Osteoblast (primary cell): ENCODE data around the gene PUM1. TPM values are rescaled to one million over a fixed set of nuclear protein-coding genes. Genes with fewer than 3 reads are reported as not detected.

Source experiments
- DNase-seq: peaks from one replicate; pipeline ENCODE4 v3.0.0; 2011; ENCODE audit warnings: low spot score, mixed read lengths; ENCODE audit not compliant: insufficient read length; ENCODE audit errors: missing footprints
- H2AFZ ChIP-seq: 2 replicates; pipeline ENCODE4 v1.6.0; 2011; ENCODE audit warnings: mild to moderate bottlenecking, low read length
- H3K27ac ChIP-seq: 2 replicates; pipeline ENCODE4 v1.5.1; 2011; ENCODE audit warnings: mild to moderate bottlenecking, low read depth, low read length, moderate library complexity
- H3K27me3 ChIP-seq: 2 replicates; pipeline ENCODE4 v1.6.0; 2012; ENCODE audit warnings: mild to moderate bottlenecking, control low read depth, inconsistent platforms, low read length, moderate library complexity; ENCODE audit not compliant: insufficient read depth
- H3K36me3 ChIP-seq: 2 replicates; pipeline ENCODE4 v1.5.1; 2011; ENCODE audit warnings: mild to moderate bottlenecking, low read length, control low read depth, moderate library complexity; ENCODE audit not compliant: insufficient read depth
- H3K4me1 ChIP-seq: 2 replicates; pipeline ENCODE4 v1.5.1; 2011; ENCODE audit warnings: mild to moderate bottlenecking, low read length, control low read depth, moderate library complexity; ENCODE audit not compliant: insufficient read depth
- H3K4me2 ChIP-seq: 2 replicates; pipeline ENCODE4 v1.6.0; 2011; ENCODE audit warnings: mild to moderate bottlenecking, low read length; ENCODE audit not compliant: insufficient read depth
- H3K4me3 ChIP-seq: fragments of 200-600 bp; sonication (generic); 3 replicates; pipeline ENCODE4 v1.5.1; 2012; ENCODE audit warnings: mild to moderate bottlenecking, low read length, inconsistent platforms; ENCODE audit not compliant: insufficient read depth
- H3K79me2 ChIP-seq: 2 replicates; pipeline ENCODE4 v1.6.0; 2012; ENCODE audit warnings: mild to moderate bottlenecking, low read length, control low read depth, inconsistent platforms; ENCODE audit not compliant: insufficient read depth
- H3K9me3 ChIP-seq: 2 replicates; pipeline ENCODE4 v1.5.1; 2011; ENCODE audit warnings: low read depth, low read length, control low read depth
- H4K20me1 ChIP-seq: 2 replicates; pipeline ENCODE4 v1.6.0; 2012; ENCODE audit warnings: mild to moderate bottlenecking, low read length, control low read depth; ENCODE audit not compliant: insufficient read depth
- CTCF ChIP-seq: IDR thresholded peaks from 2 replicates; pipeline ENCODE4 v1.5.1; 2011; ENCODE audit warnings: mild to moderate bottlenecking, low read depth, low read length, moderate library complexity; ENCODE audit errors: extremely low read depth
- total RNA-seq: library from RNA; depleted of rRNA; stranded (reverse); fragments of >200 nt; gene quantifications from 2 replicates; pipeline ENCODE4 v1.2.3, GENCODE V29; 2012

PUM1 gene
- total RNA-seq, 1 donor: 68.8 TPM

DNA sequence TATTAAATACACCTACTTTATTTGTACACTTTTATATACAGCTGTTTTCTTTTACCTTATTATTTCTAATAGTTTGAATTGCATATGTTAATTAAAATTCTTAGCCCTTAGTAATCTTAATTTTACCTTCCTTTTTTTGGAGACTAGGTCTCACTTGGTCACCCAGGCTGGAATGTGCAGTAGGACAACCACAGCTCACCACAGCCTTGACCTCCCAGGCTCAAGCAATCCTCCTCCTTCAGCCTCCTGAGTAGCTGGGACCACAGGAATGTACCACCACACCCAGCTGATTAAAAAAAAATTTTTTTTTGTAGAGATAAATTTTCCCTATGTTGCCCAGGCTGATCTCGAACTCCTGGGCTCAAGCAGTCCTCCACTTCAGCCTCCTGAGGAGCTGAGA is 141.9 kb downstream of the PUM1 start:
- Histone ChIP-seq H4K20me1 (no peaks in the 10 kb centered on the region), H3K4me3 (no peak overlapping the region), H3K79me2 (no peaks in the 10 kb centered on the region), H3K4me2 (no peak overlapping the region), H3K27ac (no peak overlapping the region), H3K27me3 (no peaks in the 10 kb centered on the region), H3K4me1 (peaks cover 6% of the 10 kb centered on the region), H2AFZ (no peak overlapping the region), H3K36me3 (no peaks in the 10 kb centered on the region), H3K9me3 (no peaks in the 10 kb centered on the region)
- no peak for TF ChIP-seq CTCF
- DNase-seq: no peak

- Histone ChIP-seq H3K79me2 (no peaks in the 10 kb centered on the region), H3K9me3 (no peaks in the 10 kb centered on the region), H3K27me3 (no peaks in the 10 kb centered on the region), H3K4me3 (no peak overlapping the region), H3K27ac (no peak overlapping the region), H3K4me1 (peaks cover 6% of the 10 kb centered on the region), H3K4me2 (peak overlapping the region; percentile 45), H4K20me1 (no peaks in the 10 kb centered on the region), H3K36me3 (no peaks in the 10 kb centered on the region), H2AFZ (no peak overlapping the region)
- no peak for TF ChIP-seq CTCF
- DNase-seq: peak; percentile 59
Observed at GRCh38 chr1:30920827-30921226, 144.7 kb downstream of the PUM1 start.

DNA sequence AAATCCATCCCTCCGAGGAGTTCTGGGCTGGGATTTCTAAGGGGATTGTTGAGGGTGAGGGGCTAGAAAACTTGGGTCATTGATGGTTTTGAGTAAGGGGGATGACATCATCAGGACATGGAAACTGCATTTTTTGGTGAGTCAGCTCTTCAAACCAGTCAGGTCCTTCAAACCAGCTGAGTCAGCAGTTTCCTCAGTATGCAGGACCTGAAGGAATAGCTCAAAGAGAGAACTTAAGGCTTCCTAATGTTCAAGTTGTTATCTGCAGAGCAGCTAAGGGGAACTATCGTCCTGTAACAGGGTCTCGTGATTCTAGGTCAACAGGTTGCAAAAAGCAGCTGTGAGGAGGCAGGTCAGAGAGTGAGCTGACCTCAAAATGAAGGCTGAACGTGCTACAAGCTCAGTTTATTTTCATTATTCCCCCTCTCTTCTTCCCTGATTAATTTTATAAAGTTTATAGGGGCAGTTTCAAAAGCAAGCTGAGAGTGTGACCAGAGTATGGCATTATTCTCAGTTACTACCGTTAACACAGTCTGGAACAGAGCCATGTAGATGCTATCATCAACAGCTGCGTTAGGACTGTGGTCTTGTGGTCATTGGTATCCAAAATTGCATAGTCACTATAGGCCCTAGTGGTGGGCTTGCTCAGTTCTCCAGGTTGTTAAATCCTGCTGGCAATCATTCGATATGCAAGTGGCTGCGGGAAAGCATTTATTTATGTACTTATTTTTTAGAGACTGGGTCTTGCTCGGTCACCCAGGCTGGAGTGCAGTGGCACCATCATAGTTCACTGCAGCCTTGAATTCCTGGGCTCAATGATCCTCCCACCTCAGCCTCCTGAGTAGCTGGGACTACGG is 146.3 kb downstream of the PUM1 start:
- H3K27ac ChIP-seq: no peak overlapping the region
- no peak overlapping the region for H2AFZ ChIP-seq

More for the DNA sequence above, 146.3 kb downstream of the PUM1 start:
- no peaks in the 10 kb centered on the region for H4K20me1 ChIP-seq
- peaks cover 6% of the 10 kb centered on the region for H3K4me1 ChIP-seq
- no peaks in the 10 kb centered on the region for H3K9me3 ChIP-seq
- H3K4me3 ChIP-seq: no peak overlapping the region
- no peaks in the 10 kb centered on the region for H3K27me3 ChIP-seq
- H3K36me3 ChIP-seq: no peaks in the 10 kb centered on the region
- no peak overlapping the region for H3K4me2 ChIP-seq
- H3K79me2 ChIP-seq: no peaks in the 10 kb centered on the region
- no peak for TF ChIP-seq CTCF
- DNase-seq: no peak
